Endothelial cell of umbilical vein (primary cell): Measurements from ENCODE around the gene ZDHHC7.

Experiments
- CTCF ChIP-seq, 2 donors: IDR thresholded peaks; 1 replicate in 1 of 2; 2 replicates in 1 of 2; pipeline ENCODE4 v1.5.1; 2011; ENCODE audit warnings: low read length in 2 of 2, mild to moderate bottlenecking in 2 of 2, moderate library complexity in 2 of 2, control low read depth in 1 of 2, inconsistent platforms in 1 of 2, low read depth in 1 of 2; ENCODE audit not compliant: insufficient read depth in 1 of 2; ENCODE audit errors: extremely low read depth in 1 of 2
- MYC ChIP-seq: IDR thresholded peaks from one replicate; pipeline ENCODE4 v1.6.1; 2011; ENCODE audit warnings: mild to moderate bottlenecking, low read depth, low read length
- POLR2A ChIP-seq: IDR thresholded peaks from 2 replicates; pipeline ENCODE4 v1.6.1; 2012; ENCODE audit warnings: low read depth, mild to moderate bottlenecking, control low read depth, low read length
- POLR2AphosphoS5 ChIP-seq: IDR thresholded peaks from 2 replicates; pipeline ENCODE4 v1.6.1; 2012; ENCODE audit warnings: low read depth, mild to moderate bottlenecking, control low read depth, low read length, moderate library complexity; ENCODE audit not compliant: insufficient read depth

DNA sequence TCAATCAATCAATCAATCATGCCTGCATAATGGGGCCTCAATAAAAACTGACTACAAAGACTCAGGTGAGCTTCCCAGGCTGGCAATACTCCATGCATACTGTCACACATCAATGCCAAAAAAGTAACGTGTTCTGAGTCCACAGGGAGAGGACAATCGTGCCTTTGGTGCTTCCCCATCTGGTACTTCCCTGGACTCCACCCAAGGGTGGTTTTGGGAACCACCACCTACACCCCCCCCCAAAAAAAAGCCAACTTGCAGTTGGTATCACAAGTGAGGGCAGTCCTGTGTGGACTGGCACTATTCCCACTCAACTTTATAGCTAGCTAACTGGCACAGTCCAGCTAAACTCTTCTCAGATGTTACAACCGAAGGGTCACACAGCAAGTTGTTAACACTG is 3.1 kb downstream of the ZDHHC7 start:
- TF ChIP-seq POLR2A (no peak), POLR2AphosphoS5 (no peak), CTCF (IDR thresholded peaks at IDR 0.05; ENCODE audit: extremely low read depth in 1 of 2, insufficient read depth in 1 of 2, low read depth in 1 of 2, low read length in 2 of 2) (no peak), MYC (no peak)
